HUES6 (cell line): Measurements from ENCODE around the gene INMT.

ENCODE experiments used
- H3K27ac ChIP-seq: 2 replicates; pipeline ENCODE4 v1.7.0; 2013; ENCODE audit warnings: low read depth, mild to moderate bottlenecking, low read length, inconsistent platforms
- H3K27me3 ChIP-seq: 2 replicates; pipeline ENCODE4 v1.6.1; 2013; ENCODE audit warnings: low read length; ENCODE audit not compliant: control insufficient read depth, insufficient read depth
- H3K36me3 ChIP-seq: 2 replicates; pipeline ENCODE4 v1.6.1; 2013; ENCODE audit warnings: low read length; ENCODE audit not compliant: control insufficient read depth, insufficient read depth
- H3K4me1 ChIP-seq: 2 replicates; pipeline ENCODE4 v1.6.1; 2013; ENCODE audit warnings: low read length; ENCODE audit not compliant: control insufficient read depth, insufficient read depth
- H3K4me3 ChIP-seq: 2 replicates; pipeline ENCODE4 v1.5.1; 2013; ENCODE audit warnings: low read depth, low read length
- H3K9ac ChIP-seq: one replicate; pipeline ENCODE4 v1.6.1; 2013; ENCODE audit warnings: mild to moderate bottlenecking, low read length
- H3K9me3 ChIP-seq: 2 replicates; pipeline ENCODE4 v1.6.1; 2013; ENCODE audit warnings: low read depth, low read length; ENCODE audit not compliant: control insufficient read depth, insufficient read depth

The INMT gene

GRCh38 chr7:30771174-30771879 lies 19.4 kb downstream of the INMT start, which contains the start of gene MINDY4:
MINDY4 (plus strand) TSS chr7:30771417; CDS start chr7:30771494, 77 bp downstream.
- peak within 1 kb of the TSS; percentile 65 for H3K9ac ChIP-seq
- peaks cover 11% of the 10 kb centered on the region; the same call in 1 of the 2 replicates for H3K4me1 ChIP-seq
- no peaks in the 10 kb centered on the region for H3K9me3 ChIP-seq
- no peaks in the 10 kb centered on the region for H3K36me3 ChIP-seq
- peak within 1 kb of the TSS; percentile 92 for H3K4me3 ChIP-seq
- no peak within 1 kb of the TSS for H3K27ac ChIP-seq
- H3K27me3 ChIP-seq = 0 out of 2 replicates have a peak, but pooled peaks cover 3% of the 10 kb centered on the region

GRCh38 chr7:30771880-30772425 lies 20.0 kb downstream of the INMT start:
- Histone ChIP-seq H3K9ac (peak overlapping the region; percentile 65), H3K27ac (no peak overlapping the region), H3K4me3 (peak overlapping the region; percentile 92), H3K4me1 (peaks cover 11% of the 10 kb centered on the region; the same call in 1 of the 2 replicates), H3K27me3 (0 out of 2 replicates have a peak, but pooled peaks cover 3% of the 10 kb centered on the region), H3K9me3 (no peaks in the 10 kb centered on the region), H3K36me3 (no peaks in the 10 kb centered on the region)

- Histone ChIP-seq H3K9me3 (no peaks in the 10 kb centered on the region), H3K36me3 (no peaks in the 10 kb centered on the region), H3K4me3 (no peak overlapping the region), H3K27me3 (0 out of 2 replicates have a peak, but pooled peaks cover 3% of the 10 kb centered on the region), H3K4me1 (peaks cover 11% of the 10 kb centered on the region; the same call in 1 of the 2 replicates), H3K9ac (no peak overlapping the region), H3K27ac (no peak overlapping the region)
Measured at GRCh38 chr7:30772984-30773383, 21.0 kb downstream of the INMT start.

- H3K27me3 ChIP-seq = no peaks in the 10 kb centered on the region
- no peaks in the 10 kb centered on the region for H3K9me3 ChIP-seq
- peaks cover 5% of the 10 kb centered on the region; the same call in 1 of the 2 replicates for H3K4me1 ChIP-seq
- no peaks in the 10 kb centered on the region for H3K36me3 ChIP-seq
- no peak overlapping the region for H3K4me3 ChIP-seq
- no peak overlapping the region for H3K9ac ChIP-seq
- no peak overlapping the region for H3K27ac ChIP-seq
Measured at GRCh38 chr7:30775992-30776391, 24.1 kb downstream of the INMT start.

- Histone ChIP-seq H3K27me3 (no peaks in the 10 kb centered on the region), H3K4me1 (peaks cover 4% of the 10 kb centered on the region; the same call in 1 of the 2 replicates), H3K9ac (no peak overlapping the region), H3K9me3 (no peaks in the 10 kb centered on the region), H3K27ac (no peak overlapping the region), H3K4me3 (no peak overlapping the region), H3K36me3 (peaks cover 4% of the 10 kb centered on the region; the same call in 1 of the 2 replicates)
Measured at GRCh38 chr7:30776971-30777370, 25.0 kb downstream of the INMT start.

- Histone ChIP-seq H3K36me3 (peaks cover 14% of the 10 kb centered on the region), H3K27ac (no peak overlapping the region)
Measured at GRCh38 chr7:30778255-30779025, 26.5 kb downstream of the INMT start.

GRCh38 chr7:30779574-30779973 lies 27.6 kb downstream of the INMT start:
- Histone ChIP-seq H3K4me3 (no peak overlapping the region), H3K27ac (no peak overlapping the region), H3K4me1 (no peaks in the 10 kb centered on the region), H3K9ac (no peak overlapping the region), H3K27me3 (no peaks in the 10 kb centered on the region), H3K36me3 (peaks cover 14% of the 10 kb centered on the region), H3K9me3 (no peaks in the 10 kb centered on the region)

More at GRCh38 chr7:30778255-30779025, 26.5 kb downstream of the INMT start:
- Histone ChIP-seq H3K27me3 (no peaks in the 10 kb centered on the region), H3K4me1 (no peaks in the 10 kb centered on the region), H3K9me3 (no peaks in the 10 kb centered on the region), H3K9ac (no peak overlapping the region), H3K4me3 (no peak overlapping the region)

GRCh38 chr7:30780941-30781340 lies 29.0 kb downstream of the INMT start:
- no peak overlapping the region for H3K9ac ChIP-seq
- no peak overlapping the region for H3K4me3 ChIP-seq
- peaks cover 14% of the 10 kb centered on the region for H3K36me3 ChIP-seq
- H3K27me3 ChIP-seq = no peaks in the 10 kb centered on the region
- H3K4me1 ChIP-seq = no peaks in the 10 kb centered on the region
- H3K27ac ChIP-seq = no peak overlapping the region
- no peaks in the 10 kb centered on the region for H3K9me3 ChIP-seq

GRCh38 chr7:30782690-30783089 lies 30.8 kb downstream of the INMT start:
- Histone ChIP-seq H3K27ac (no peak overlapping the region), H3K27me3 (no peaks in the 10 kb centered on the region), H3K36me3 (peaks cover 14% of the 10 kb centered on the region), H3K4me1 (no peaks in the 10 kb centered on the region), H3K9ac (no peak overlapping the region), H3K9me3 (no peaks in the 10 kb centered on the region), H3K4me3 (no peak overlapping the region)

- no peak overlapping the region for H3K27ac ChIP-seq
- peaks cover 14% of the 10 kb centered on the region for H3K36me3 ChIP-seq
- no peak overlapping the region for H3K9ac ChIP-seq
- H3K27me3 ChIP-seq = no peaks in the 10 kb centered on the region
- H3K9me3 ChIP-seq = no peaks in the 10 kb centered on the region
- no peak overlapping the region for H3K4me3 ChIP-seq
- no peaks in the 10 kb centered on the region for H3K4me1 ChIP-seq
Measured at GRCh38 chr7:30785786-30786185, 33.9 kb downstream of the INMT start.

GRCh38 chr7:30787486-30787885 lies 35.6 kb downstream of the INMT start:
- no peak overlapping the region for H3K27ac ChIP-seq
- no peaks in the 10 kb centered on the region for H3K4me1 ChIP-seq
- H3K9ac ChIP-seq = no peak overlapping the region
- H3K4me3 ChIP-seq = no peak overlapping the region
- H3K27me3 ChIP-seq = no peaks in the 10 kb centered on the region
- H3K36me3 ChIP-seq = peaks cover 5% of the 10 kb centered on the region; the same call in 1 of the 2 replicates
- no peaks in the 10 kb centered on the region for H3K9me3 ChIP-seq
